KOPT-K1 (cell line): ENCODE data around the gene TRNAU1AP.

ENCODE experiments used
- H3K27ac ChIP-seq: fragments of 200-600 bp; sonication (generic); 2 replicates; pipeline ENCODE4 v1.5.1; 2016; ENCODE audit warnings: antibody characterized with exemption, mild to moderate bottlenecking, low read depth, low read length; ENCODE audit not compliant: poor library complexity, severe bottlenecking
- H3K36me3 ChIP-seq: fragments of 200-600 bp; sonication (generic); 2 replicates; pipeline ENCODE4 v1.5.1; 2017; ENCODE audit warnings: antibody characterized with exemption, mild to moderate bottlenecking, low read length, moderate library complexity; ENCODE audit not compliant: insufficient read depth
- H3K9me3 ChIP-seq: fragments of 200-600 bp; sonication (generic); 2 replicates; pipeline ENCODE4 v1.5.1; 2017; ENCODE audit warnings: antibody characterized with exemption, low read length, mild to moderate bottlenecking; ENCODE audit not compliant: insufficient read depth, poor library complexity, severe bottlenecking

Gene TRNAU1AP

DNA sequence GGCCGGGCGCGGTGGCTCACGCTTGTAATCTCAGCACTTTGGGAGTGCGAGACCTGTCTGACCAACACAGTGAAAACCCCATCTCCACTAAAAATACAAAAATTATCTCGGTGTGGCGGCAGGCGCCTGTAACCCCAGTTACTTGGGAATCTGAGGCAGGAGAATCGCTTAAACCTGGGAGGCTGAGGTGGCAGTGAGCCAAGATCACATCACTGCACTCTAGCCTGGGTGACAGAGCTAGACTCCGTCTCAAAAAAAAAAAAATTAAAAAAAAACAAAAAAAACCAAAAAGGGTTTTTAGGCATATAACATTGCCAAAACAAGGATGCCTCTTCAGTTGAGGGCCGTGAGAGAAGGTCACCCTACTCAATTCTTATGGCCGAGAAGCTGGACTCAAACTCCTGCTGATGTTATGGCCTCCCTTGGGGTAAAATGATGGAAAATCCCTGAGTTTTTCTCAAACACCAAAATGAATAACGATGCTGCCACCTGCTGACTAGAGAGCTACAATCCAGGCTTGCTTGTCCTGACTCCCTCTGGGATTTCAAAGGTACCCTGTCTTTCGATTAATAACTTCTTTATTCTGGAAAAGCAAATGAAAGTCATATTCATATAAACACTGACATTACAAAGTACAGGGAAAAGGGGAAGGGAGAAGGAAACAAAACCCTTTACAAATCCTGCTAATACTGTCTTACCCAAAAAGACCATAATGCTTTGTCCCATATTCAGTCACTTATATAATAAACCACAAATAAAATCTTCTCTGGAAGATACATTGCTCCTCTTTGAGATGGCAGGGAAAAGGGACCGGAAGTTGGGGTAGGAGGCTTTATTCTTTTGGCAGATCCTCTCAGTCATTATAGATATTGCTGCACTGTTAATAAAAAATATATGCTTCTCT, 49.9 kb downstream of the TRNAU1AP start:
- Histone ChIP-seq H3K36me3 (peaks cover 63% of the 10 kb centered on the region), H3K27ac (no peak overlapping the region)

DNA sequence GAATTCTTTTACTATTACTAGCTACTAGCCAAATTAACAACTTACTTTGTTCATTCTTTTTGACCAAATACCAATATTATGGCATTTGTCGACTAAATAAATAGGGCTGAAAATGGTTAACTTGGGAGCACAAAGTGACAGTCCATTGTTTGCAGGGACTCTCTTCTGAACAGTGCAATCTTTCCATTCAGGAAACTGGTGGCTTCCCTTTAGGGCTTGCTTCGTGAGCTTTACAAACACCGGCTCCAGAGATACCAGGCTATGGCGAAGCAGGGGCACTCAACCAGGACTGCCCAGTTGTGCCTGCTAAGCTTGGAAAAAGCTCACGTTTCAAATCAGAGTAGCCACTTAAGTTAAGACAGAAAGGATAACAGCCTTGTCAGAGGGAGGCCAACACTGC, 51.5 kb downstream of the TRNAU1AP start:
- peaks cover 68% of the 10 kb centered on the region for H3K36me3 ChIP-seq
- H3K9me3 ChIP-seq: no peaks in the 10 kb centered on the region
- no peak overlapping the region for H3K27ac ChIP-seq

More for the DNA sequence above, 49.9 kb downstream of the TRNAU1AP start:
- H3K9me3 ChIP-seq: no peaks in the 10 kb centered on the region

GRCh38 chr1:28604962-28605361, 52.1 kb downstream of the TRNAU1AP start:
- Histone ChIP-seq H3K27ac (no peak overlapping the region), H3K9me3 (no peaks in the 10 kb centered on the region), H3K36me3 (peaks cover 73% of the 10 kb centered on the region)

GRCh38 chr1:28606771-28607170, 53.9 kb downstream of the TRNAU1AP start:
- Histone ChIP-seq H3K27ac (no peak overlapping the region), H3K36me3 (peaks cover 79% of the 10 kb centered on the region), H3K9me3 (no peaks in the 10 kb centered on the region)

- H3K9me3 ChIP-seq: no peaks in the 10 kb centered on the region
- H3K27ac ChIP-seq: no peak overlapping the region
- peaks cover 59% of the 10 kb centered on the region for H3K36me3 ChIP-seq
Observed at GRCh38 chr1:28613175-28613574, 60.3 kb downstream of the TRNAU1AP start.
